GM23338 (cell line): ENCODE results near the gene TSR1.
A peak's percentile ranks its signal among the peaks of the same experiment; 100 is the strongest.

Experiments
- CREB1 ChIP-seq: fragments of 250-450 bp; sonication (Bioruptor Pico); IDR thresholded peaks from 2 replicates; pipeline ENCODE4 v1.5.0; 2020; ENCODE audit warnings: low read depth, mild to moderate bottlenecking, moderate library complexity
- CTCF ChIP-seq, 2 experiments: fragments of 200-600 bp in 1 of 2; sonication (generic) in 1 of 2; conservative IDR thresholded peaks; 2 replicates each; pipeline versions ENCODE4 v1.5.1 to v1.6.1; 2016 to 2017; ENCODE audit warnings: antibody characterized with exemption in 2 of 2, low read depth in 2 of 2, mild to moderate bottlenecking in 2 of 2, moderate library complexity in 1 of 2
- EZH2 ChIP-seq: fragments of 200-600 bp; sonication (generic); IDR thresholded peaks from one replicate; pipeline ENCODE4 v1.8.0; 2017; ENCODE audit warnings: antibody characterized with exemption, mild to moderate bottlenecking, low read depth; ENCODE audit not compliant: unreplicated experiment
- EZH2phosphoT487 ChIP-seq: fragments of 200-600 bp; sonication (generic); IDR thresholded peaks from one replicate; pipeline ENCODE4 v1.8.1; 2018; ENCODE audit warnings: antibody characterized with exemption; ENCODE audit not compliant: unreplicated experiment
- JUNB ChIP-seq: IDR thresholded peaks from one replicate; pipeline ENCODE4 v1.6.1; 2016; ENCODE audit warnings: antibody characterized with exemption; ENCODE audit not compliant: unreplicated experiment
- NANOG ChIP-seq: IDR thresholded peaks from 2 replicates; pipeline ENCODE4 v1.6.1; 2016; ENCODE audit warnings: antibody characterized with exemption, borderline replicate concordance
- POLR2AphosphoS5 ChIP-seq: IDR thresholded peaks from 2 replicates; pipeline ENCODE4 v1.6.1; 2016; ENCODE audit warnings: antibody characterized with exemption, low read depth
- REST ChIP-seq: IDR thresholded peaks from one replicate; pipeline ENCODE4 v1.6.1; 2018; ENCODE audit warnings: antibody characterized with exemption; ENCODE audit not compliant: unreplicated experiment
- STAT1 ChIP-seq: IDR thresholded peaks from one replicate; pipeline ENCODE4 v1.6.1; 2016; ENCODE audit warnings: antibody characterized with exemption; ENCODE audit not compliant: unreplicated experiment
- ZNF114 ChIP-seq: fragments of 250-450 bp; sonication (Bioruptor Pico); IDR thresholded peaks from 2 replicates; pipeline ENCODE4 v1.5.0; 2020; ENCODE audit warnings: mild to moderate bottlenecking, moderate library complexity
- ZNF331 ChIP-seq: fragments of 250-450 bp; sonication (Bioruptor Pico); IDR thresholded peaks from 2 replicates; pipeline ENCODE4 v1.5.0; 2020; ENCODE audit warnings: low read depth, mild to moderate bottlenecking, moderate library complexity
- ZNF462 ChIP-seq: fragments of 250-450 bp; sonication (Bioruptor Pico); IDR thresholded peaks from 2 replicates; pipeline ENCODE4 v1.5.0; 2020; ENCODE audit warnings: mild to moderate bottlenecking, moderate library complexity

GRCh38 chr17:2336215-2336851 is at the start of gene TSR1:
- TF ChIP-seq CTCF (conservative IDR thresholded peaks at IDR 0.05; ENCODE audit: low read depth in 2 of 2) (peak in 1 of 2 experiments; percentile 49; a peak in 2 of 4 replicates), EZH2 (no peak), POLR2AphosphoS5 (peak; percentile 95), CREB1 (CRISPR knock-in tag) (peak; percentile 71), NANOG (no peak), REST (no peak), EZH2phosphoT487 (no peak), ZNF114 (CRISPR knock-in tag) (no peak), JUNB (no peak), ZNF331 (CRISPR knock-in tag) (no peak), STAT1 (no peak), ZNF462 (CRISPR knock-in tag) (no peak)
